Gastrocnemius medialis (tissue), 4 donors: ENCODE results near the gene SAMD10. TPM values are rescaled to one million over a fixed set of nuclear protein-coding genes. Genes with fewer than 3 reads are reported as not detected.

ENCODE experiments used
- ATAC-seq, 2 donors: fragments of 150-250 bp; one replicate each; pipeline ENCODE4 v1.9.1; 2016
- DNase-seq, 2 donors: peaks; one replicate each; pipeline ENCODE4 v3.0.0-alpha.2; 2019
- H3K27ac ChIP-seq, 4 donors: fragments of 200-600 bp; sonication (generic); 1 replicate in 1 of 4; 2 replicates in 3 of 4; pipeline ENCODE4 v1.5.1; 2016 to 2018; ENCODE audit warnings: mild to moderate bottlenecking in 2 of 4, moderate library complexity in 1 of 4
- H3K27me3 ChIP-seq, 3 donors: fragments of 200-600 bp; sonication (generic) in 2 of 3; 1 replicate in 1 of 3; 2 replicates in 2 of 3; pipeline versions ENCODE4 v1.5.1 to v1.6.0; 2016 to 2019; ENCODE audit warnings: mild to moderate bottlenecking in 1 of 3, moderate library complexity in 1 of 3
- H3K36me3 ChIP-seq, 2 donors: fragments of 200-600 bp; sonication (generic) in 1 of 2; one replicate each; pipeline ENCODE4 v1.5.1; 2017 to 2018
- H3K4me1 ChIP-seq, 2 donors: fragments of 200-600 bp; sonication (generic) in 1 of 2; one replicate each; pipeline ENCODE4 v1.5.1; 2016 to 2017; ENCODE audit warnings: mild to moderate bottlenecking in 2 of 2
- H3K4me3 ChIP-seq, 4 donors: fragments of 200-600 bp; sonication (generic) in 3 of 4; 1 replicate in 1 of 4; 2 replicates in 3 of 4; pipeline ENCODE4 v1.5.1; 2016 to 2019; ENCODE audit warnings: mild to moderate bottlenecking in 2 of 4
- H3K9me3 ChIP-seq, 3 donors: fragments of 200-600 bp; sonication (generic) in 2 of 3; 1 replicate in 1 of 3; 2 replicates in 2 of 3; pipeline ENCODE4 v1.5.1; 2016 to 2019
- POLR2A ChIP-seq, 2 donors: fragments of 450-650 bp; IDR thresholded peaks; one replicate each; pipeline ENCODE4 v1.6.1; 2017; ENCODE audit warnings: antibody characterized with exemption in 2 of 2, mild to moderate bottlenecking in 2 of 2, moderate library complexity in 2 of 2
- in situ Hi-C, 4 donors: fragments of 200-750 bp; cut with MboI; loops; one replicate each; pipeline versions ENCODE4 v1.15.0 to v1.8.0; 2017; ENCODE audit warnings: low sequenced_read_pairs in 4 of 4
- intact Hi-C: fragments of 100-400 bp; cut with DNase I; formaldehyde crosslinking; loops from one replicate; pipeline ENCODE4 v1.15.1; 2023; ENCODE audit warnings: low total_unique reads
- total RNA-seq, 4 donors: library from RNA; depleted of rRNA; stranded (reverse); fragments of >200 nt; gene quantifications; one replicate each; pipeline versions ENCODE4 v1.1.0 to v1.2.3, GENCODE V29; 2016
- TF ChIP-seq, protein P1 (sequence below), 5 experiments: fragments of 450-650 bp in 3 of 5; fragments of 200-600 bp in 2 of 5; sonication (generic) in 2 of 5; IDR thresholded peaks in 4 of 5; conservative IDR thresholded peaks in 1 of 5; 1 replicate in 4 of 5; 2 replicates in 1 of 5; pipeline ENCODE4 v1.5.1; 2016 to 2019; ENCODE audit warnings: antibody characterized with exemption in 5 of 5, mild to moderate bottlenecking in 3 of 5, moderate library complexity in 3 of 5

SAMD10 gene
- total RNA-seq, 4 donors from 2014 or later = 0.24 to 1.9 (median 1.0) TPM; not detected in 1

DNA sequence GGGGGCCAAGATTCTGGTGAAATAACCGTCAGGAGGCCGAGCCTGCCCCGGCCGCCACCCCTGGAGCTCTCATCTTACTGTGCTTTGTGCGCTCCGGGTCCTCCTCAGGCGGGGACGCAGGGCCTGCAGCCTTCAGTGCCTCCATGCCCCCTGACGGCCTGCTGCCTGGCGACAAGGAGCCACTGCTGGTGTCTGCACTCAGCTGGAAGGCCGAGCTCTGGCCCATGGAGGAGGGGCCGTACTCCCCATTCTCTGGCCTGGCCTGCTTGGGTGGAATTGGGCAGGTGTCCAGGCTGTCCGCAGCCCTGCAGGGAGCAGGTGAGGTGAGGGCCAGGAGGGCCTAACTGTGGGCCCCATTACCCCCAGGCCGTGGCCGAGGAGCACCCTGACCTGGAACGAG, 15.0 kb downstream of the SAMD10 start:
- Histone ChIP-seq H3K4me3 (no peak overlapping the region), H3K27ac (no peak overlapping the region), H3K4me1 (peaks cover 8 to 9% of the 10 kb centered on the region in 2 donors), H3K9me3 (no peaks in the 10 kb centered on the region), H3K36me3 (peaks cover 0 to 51% of the 10 kb centered on the region in 2 donors), H3K27me3 (no peaks in the 10 kb centered on the region)
- DNase-seq (no peak), ATAC-seq (no peak)
- TF ChIP-seq POLR2A (IDR thresholded peaks at IDR 0.05) = no peak
- TF ChIP-seq, protein P1, sequence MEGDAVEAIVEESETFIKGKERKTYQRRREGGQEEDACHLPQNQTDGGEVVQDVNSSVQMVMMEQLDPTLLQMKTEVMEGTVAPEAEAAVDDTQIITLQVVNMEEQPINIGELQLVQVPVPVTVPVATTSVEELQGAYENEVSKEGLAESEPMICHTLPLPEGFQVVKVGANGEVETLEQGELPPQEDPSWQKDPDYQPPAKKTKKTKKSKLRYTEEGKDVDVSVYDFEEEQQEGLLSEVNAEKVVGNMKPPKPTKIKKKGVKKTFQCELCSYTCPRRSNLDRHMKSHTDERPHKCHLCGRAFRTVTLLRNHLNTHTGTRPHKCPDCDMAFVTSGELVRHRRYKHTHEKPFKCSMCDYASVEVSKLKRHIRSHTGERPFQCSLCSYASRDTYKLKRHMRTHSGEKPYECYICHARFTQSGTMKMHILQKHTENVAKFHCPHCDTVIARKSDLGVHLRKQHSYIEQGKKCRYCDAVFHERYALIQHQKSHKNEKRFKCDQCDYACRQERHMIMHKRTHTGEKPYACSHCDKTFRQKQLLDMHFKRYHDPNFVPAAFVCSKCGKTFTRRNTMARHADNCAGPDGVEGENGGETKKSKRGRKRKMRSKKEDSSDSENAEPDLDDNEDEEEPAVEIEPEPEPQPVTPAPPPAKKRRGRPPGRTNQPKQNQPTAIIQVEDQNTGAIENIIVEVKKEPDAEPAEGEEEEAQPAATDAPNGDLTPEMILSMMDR (IDR thresholded peaks at IDR 0.05 in 4 of 5, conservative IDR thresholded peaks at IDR 0.05 in 1 of 5) = no peak
- in situ Hi-C loops (no loop called here), intact Hi-C loops (no loop called here)

DNA sequence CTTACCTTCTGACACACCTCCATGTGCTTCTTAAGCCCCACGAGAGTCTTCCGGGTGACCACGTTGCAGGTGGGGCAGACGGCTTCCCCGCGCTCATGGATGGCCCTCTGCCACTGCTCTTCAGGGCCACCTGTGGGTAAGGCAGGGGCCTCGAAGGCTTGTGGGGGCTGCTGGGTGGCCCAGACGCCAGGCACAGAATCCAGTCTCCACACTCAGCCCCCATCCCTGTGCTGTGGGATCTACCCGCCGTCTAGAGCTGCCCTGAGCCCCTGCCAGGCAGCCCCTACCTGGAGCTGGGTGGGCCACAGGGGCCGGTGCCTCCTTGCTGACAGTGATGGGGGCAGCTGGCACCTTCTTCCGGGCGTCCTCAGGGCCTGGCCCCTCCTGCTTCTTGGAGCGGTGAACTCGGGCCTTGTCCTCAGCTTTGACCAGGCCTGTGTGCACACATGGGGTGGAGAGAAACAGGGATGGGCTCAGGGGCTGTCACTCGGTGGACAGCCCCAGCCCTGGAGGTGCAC, 15.6 kb downstream of the SAMD10 start:
- ATAC-seq = no peak
- no peaks in the 10 kb centered on the region for H3K27me3 ChIP-seq
- no peak overlapping the region for H3K27ac ChIP-seq
- peaks cover 0 to 53% of the 10 kb centered on the region in 2 donors for H3K36me3 ChIP-seq
- in situ Hi-C loops (no loop called here), intact Hi-C loops (no loop called here)
- H3K4me1 ChIP-seq = peaks cover 4 to 5% of the 10 kb centered on the region in 2 donors
- no peak for DNase-seq
- no peak overlapping the region for H3K4me3 ChIP-seq
- no peaks in the 10 kb centered on the region for H3K9me3 ChIP-seq
- TF ChIP-seq POLR2A (IDR thresholded peaks at IDR 0.05) = no peak
- TF ChIP-seq, protein P1 (IDR thresholded peaks at IDR 0.05 in 4 of 5, conservative IDR thresholded peaks at IDR 0.05 in 1 of 5) = no peak

DNA sequence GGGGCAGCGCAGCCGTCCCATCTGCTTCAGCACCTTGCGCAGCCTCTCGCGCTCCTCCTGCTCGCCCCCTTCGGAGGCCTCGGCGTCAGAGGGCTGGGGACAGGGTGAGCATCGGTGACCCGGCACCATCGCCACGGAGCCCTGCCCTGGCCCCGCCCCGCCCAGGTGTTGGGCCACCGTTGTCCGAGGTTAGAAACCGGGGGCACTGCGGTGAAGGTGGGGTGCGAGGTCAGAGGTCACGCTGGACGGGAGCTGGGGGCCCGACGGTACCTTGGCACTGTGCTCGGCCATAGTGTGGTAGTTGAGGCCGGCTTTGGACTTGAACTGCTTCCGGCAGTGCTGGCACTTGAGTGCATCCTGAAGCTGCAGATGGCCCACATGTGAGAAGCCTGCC, 16.1 kb downstream of the SAMD10 start:
- ATAC-seq (no peak), DNase-seq (no peak)
- TF ChIP-seq, protein P1 (IDR thresholded peaks at IDR 0.05 in 4 of 5, conservative IDR thresholded peaks at IDR 0.05 in 1 of 5) = no peak
- no peak for TF ChIP-seq POLR2A (IDR thresholded peaks at IDR 0.05)
- intact Hi-C loops (no loop called here), in situ Hi-C loops (no loop called here)
- H3K4me3 ChIP-seq = no peak overlapping the region
- no peaks in the 10 kb centered on the region for H3K27me3 ChIP-seq
- no peaks in the 10 kb centered on the region for H3K9me3 ChIP-seq
- peaks cover 0 to under 1% of the 10 kb centered on the region in 2 donors for H3K4me1 ChIP-seq
- no peak overlapping the region for H3K27ac ChIP-seq
- H3K36me3 ChIP-seq = peaks cover 0 to 53% of the 10 kb centered on the region in 2 donors

DNA sequence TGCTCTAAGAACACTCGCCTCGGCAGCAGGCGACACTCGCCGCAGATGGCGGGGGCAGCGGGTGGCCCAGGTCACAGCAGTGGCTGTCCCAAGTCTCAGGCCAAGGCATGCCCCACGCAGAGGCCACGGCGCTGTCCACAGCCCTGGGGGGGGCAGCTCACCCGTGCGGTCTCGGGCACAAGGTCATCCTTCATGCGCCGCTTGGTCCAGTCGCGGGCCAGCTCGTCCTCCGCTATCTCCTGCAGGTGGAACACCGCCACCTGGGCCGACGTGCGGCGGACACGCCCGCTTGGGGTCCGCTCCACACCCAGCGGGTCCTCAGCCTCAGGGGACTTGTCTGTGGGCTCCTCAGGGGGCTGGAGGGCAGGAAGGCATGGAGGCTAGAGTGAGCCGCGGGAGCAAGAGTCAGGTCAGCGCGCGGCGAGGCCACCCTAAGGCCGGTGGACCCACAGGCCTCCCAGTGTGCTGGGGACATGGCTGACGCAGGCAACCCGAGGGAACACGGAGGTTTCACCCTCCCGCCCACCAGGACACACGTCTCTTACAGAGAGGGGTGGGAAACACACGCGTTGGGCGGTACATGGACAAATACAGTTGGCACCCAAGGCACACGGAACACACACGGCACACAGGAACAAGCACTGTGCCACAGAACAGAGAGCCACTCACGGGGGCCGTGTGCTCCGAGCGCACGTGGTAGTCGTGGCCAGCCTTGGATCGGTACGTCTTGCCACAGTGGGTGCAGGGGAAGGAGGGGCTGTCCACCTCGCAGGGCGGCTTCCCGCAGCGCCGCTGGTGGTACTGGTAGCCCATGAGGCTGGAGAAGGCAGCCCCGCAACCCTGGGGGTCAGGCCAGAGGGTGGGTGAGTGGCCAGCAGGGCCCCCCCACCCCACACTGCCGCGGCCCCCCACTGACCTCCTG, 16.8 kb downstream of the SAMD10 start:
- no peak for TF ChIP-seq POLR2A (IDR thresholded peaks at IDR 0.05)
- TF ChIP-seq, protein P1 (IDR thresholded peaks at IDR 0.05 in 4 of 5, conservative IDR thresholded peaks at IDR 0.05 in 1 of 5) = no peak
- peaks cover 0 to 53% of the 10 kb centered on the region in 2 donors for H3K36me3 ChIP-seq
- H3K9me3 ChIP-seq = no peaks in the 10 kb centered on the region
- H3K4me3 ChIP-seq = no peak overlapping the region
- intact Hi-C loops (no loop called here), in situ Hi-C loops (no loop called here)
- ATAC-seq (no peak), DNase-seq (no peak)
- H3K27me3 ChIP-seq = no peaks in the 10 kb centered on the region
- H3K27ac ChIP-seq = no peak overlapping the region
- H3K4me1 ChIP-seq = peaks cover 0 to 3% of the 10 kb centered on the region in 2 donors
